ENCODE results near the gene LCE3A.

LCE3A gene

DNA sequence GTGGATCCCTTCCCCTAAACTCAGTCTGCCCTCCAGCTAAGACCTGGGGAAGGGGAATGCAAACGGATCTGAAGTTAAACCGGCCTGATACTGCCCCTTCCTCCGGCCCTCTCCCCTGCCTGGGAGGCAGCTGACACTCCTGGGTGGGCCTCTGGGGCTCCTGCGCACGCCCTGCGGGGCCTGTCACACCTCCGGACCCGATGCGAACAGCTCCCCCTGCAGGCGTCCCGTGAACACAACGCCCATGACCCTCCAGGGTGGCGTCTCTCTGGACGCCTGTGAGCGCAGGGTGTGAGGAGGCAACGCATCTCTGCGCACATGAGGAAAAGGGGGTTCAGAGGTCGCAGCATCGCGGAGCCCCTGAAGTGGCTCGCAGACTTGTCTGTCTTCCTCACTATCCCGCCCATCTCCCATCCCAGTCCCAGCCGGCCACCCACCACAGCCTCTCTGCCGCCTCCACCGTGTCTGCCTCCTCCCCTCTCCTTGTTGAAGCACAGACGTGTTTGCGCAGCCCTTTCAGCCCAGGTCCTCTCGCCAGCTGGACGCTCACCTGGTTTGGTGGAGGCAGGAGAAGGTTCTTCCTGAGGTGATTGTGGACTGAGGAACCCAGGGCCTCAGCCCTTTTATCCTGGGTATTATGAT is 421 bp upstream of the LCE3A start:
- in situ Hi-C loops (cut with HindIII; ENCODE audit: low sequenced_read_pairs) = no loop called here
- DNase-seq (ENCODE audit: low read depth) = no peak
- TF ChIP-seq, protein P1, sequence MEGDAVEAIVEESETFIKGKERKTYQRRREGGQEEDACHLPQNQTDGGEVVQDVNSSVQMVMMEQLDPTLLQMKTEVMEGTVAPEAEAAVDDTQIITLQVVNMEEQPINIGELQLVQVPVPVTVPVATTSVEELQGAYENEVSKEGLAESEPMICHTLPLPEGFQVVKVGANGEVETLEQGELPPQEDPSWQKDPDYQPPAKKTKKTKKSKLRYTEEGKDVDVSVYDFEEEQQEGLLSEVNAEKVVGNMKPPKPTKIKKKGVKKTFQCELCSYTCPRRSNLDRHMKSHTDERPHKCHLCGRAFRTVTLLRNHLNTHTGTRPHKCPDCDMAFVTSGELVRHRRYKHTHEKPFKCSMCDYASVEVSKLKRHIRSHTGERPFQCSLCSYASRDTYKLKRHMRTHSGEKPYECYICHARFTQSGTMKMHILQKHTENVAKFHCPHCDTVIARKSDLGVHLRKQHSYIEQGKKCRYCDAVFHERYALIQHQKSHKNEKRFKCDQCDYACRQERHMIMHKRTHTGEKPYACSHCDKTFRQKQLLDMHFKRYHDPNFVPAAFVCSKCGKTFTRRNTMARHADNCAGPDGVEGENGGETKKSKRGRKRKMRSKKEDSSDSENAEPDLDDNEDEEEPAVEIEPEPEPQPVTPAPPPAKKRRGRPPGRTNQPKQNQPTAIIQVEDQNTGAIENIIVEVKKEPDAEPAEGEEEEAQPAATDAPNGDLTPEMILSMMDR (IDR thresholded peaks at IDR 0.05; ENCODE audit: low read depth, low read length, missing control alignments) = no peak
- H3K4me3 ChIP-seq (ENCODE audit: low read depth, low read length) = no peak overlapping the region

DNA sequence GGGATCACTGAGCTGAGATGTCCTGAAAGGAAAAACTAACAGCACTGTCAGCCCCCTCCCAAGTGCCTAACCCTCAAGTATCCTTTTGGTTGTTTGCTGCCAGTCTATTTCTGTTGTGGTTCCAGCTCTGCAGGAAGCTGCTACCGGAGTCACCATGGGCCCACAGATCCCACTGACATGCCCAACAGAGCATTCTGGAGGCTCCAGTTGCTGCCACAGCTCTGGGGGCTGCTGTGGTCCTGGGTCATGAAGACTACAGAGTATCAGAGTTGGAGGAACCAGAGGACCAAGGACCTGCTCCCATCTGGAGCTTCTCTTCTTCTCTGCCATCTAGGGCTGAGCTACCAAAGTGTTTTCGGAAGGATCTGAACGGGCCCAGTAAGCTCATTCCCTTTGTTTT is 910 bp downstream of the LCE3A start:
- no peak overlapping the region for H3K4me3 ChIP-seq (ENCODE audit: low read depth, low read length)
- no peak for DNase-seq (ENCODE audit: low read depth)
- TF ChIP-seq, protein P1 (IDR thresholded peaks at IDR 0.05; ENCODE audit: low read depth, low read length, missing control alignments) = no peak
- in situ Hi-C loops (cut with HindIII; ENCODE audit: low sequenced_read_pairs) = no loop called here

DNA sequence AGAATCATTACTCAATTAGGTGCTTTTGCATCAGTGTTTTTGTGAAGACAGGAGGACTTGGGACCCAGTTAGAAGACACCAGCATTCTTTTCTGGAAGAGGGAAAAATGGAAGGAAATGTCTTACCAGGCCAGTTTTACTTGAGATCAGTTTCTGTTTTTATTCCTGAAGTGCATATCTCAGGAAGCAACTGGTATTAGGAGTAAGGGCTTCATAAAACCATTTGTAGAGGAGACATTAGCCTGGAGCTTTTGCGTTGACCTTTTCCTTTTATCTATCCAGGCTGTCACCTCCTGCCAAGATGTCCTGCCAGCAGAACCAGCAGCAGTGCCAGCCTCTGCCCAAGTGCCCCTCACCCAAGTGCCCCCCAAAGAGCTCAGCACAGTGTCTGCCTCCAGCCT is 9.4 kb downstream of the LCE3A start, which contains the start of gene LCE3B:
LCE3B (plus strand) TSS at position 301 of the 400 bp plus-strand sequence; CDS start at position 301, 0 bp downstream.
- in situ Hi-C loops (cut with HindIII; ENCODE audit: low sequenced_read_pairs) = no loop called here

DNA sequence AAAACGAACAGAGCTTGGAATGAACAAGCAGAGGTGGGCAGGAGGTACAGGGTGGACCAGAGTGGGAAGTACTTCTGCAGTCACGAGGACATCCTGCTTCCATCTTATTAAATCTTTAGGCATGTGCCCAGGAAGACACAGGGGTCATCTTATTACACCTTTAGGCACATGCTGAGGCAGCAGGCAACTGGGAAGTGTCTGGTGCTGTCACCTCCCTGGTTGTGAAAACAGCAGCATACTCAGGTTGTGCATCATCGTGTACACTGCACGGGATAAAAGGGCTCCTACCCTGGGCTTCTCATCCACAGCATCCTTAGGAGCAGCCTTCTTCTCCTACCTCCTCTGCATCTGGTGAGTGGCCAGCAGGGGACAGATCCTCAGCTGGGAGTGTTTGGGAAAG is 23.0 kb downstream of the LCE3A start, which contains the start of gene LCE3C:
LCE3C (plus strand) TSS at position 301 of the 400 bp plus-strand sequence. CDS start 498 bp downstream, outside the sequence.
- in situ Hi-C loops (cut with HindIII; ENCODE audit: low sequenced_read_pairs) = no loop called here

More for the DNA sequence above, 9.4 kb downstream of the LCE3A start, which contains the start of gene LCE3B:
- no peak for DNase-seq (ENCODE audit: low read depth)
- H3K4me3 ChIP-seq (ENCODE audit: low read depth, low read length) = no peak within 1 kb of the TSS
- TF ChIP-seq, protein P1 (IDR thresholded peaks at IDR 0.05; ENCODE audit: low read depth, low read length, missing control alignments) = no peak

DNA sequence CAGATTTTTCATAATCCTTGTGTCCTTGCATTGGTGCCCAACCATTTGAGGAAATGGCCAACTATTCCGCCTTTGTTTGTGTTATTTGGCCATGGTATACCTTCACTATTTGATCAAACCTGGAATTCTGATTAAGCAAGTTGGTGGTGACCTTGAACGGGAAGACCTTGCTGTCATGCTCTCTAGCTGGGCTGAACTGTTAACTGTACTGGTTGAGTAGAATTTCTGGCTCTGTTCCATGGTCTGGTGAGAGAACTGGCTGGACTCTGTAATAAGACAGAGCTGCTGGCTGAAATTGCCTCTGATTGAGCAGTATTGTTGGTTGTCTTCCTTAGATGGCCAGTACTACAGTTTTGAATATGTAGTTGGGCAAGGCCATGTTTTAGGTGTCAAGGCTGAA is 25.9 kb downstream of the LCE3A start:
- TF ChIP-seq, protein P1 (IDR thresholded peaks at IDR 0.05; ENCODE audit: low read depth, low read length, missing control alignments) = no peak
- in situ Hi-C loops (cut with HindIII; ENCODE audit: low sequenced_read_pairs) = no loop called here
- no peak overlapping the region for H3K4me3 ChIP-seq (ENCODE audit: low read depth, low read length)
- DNase-seq (ENCODE audit: low read depth) = no peak

More for the DNA sequence above, 23.0 kb downstream of the LCE3A start, which contains the start of gene LCE3C:
- H3K4me3 ChIP-seq (ENCODE audit: low read depth, low read length) = no peak within 1 kb of the TSS
- no peak for DNase-seq (ENCODE audit: low read depth)
- TF ChIP-seq, protein P1 (IDR thresholded peaks at IDR 0.05; ENCODE audit: low read depth, low read length, missing control alignments) = no peak

DNA sequence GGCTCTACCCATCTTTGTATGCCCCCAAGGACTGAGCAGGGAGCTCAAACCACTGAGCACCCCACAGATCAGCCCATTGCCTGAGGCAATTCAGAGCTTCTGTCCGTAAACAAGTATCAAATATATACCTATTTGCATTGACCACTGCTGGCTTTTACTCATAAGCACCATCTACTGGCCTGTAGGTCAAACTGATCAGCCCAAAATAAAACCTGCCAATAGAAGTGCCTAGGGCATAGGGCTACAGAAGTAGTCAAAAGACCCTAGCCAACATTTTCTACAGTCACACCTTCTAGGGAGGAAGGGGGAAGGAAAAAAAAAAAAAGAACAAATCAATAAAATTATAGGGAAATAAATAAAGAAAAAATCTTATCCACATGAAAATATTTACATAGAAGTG is 37.3 kb downstream of the LCE3A start:
- no peak for DNase-seq (ENCODE audit: low read depth)
- TF ChIP-seq, protein P1 (IDR thresholded peaks at IDR 0.05; ENCODE audit: low read depth, low read length, missing control alignments) = no peak
- H3K4me3 ChIP-seq (ENCODE audit: low read depth, low read length) = no peak overlapping the region
- in situ Hi-C loops (cut with HindIII; ENCODE audit: low sequenced_read_pairs) = no loop called here
